ENCODE results near the gene INMT.

INMT gene

GRCh38 chr7:30805081-30805691, 53.3 kb downstream of the INMT start:
- TF ChIP-seq CTCF (IDR thresholded peaks at IDR 0.05; ENCODE audit: low read depth, low read length): no peak
- no peak for DNase-seq (ENCODE audit: low read depth in 2 of 2)
- no peak overlapping the region for H3K4me3 ChIP-seq (replicated peaks in 1 of 2; ENCODE audit: low read depth in 2 of 2, low read length in 2 of 2)

GRCh38 chr7:30805931-30806330, 54.0 kb downstream of the INMT start:
- TF ChIP-seq CTCF (IDR thresholded peaks at IDR 0.05; ENCODE audit: low read depth, low read length): no peak
- no peak overlapping the region for H3K4me3 ChIP-seq (replicated peaks in 1 of 2; ENCODE audit: low read depth in 2 of 2, low read length in 2 of 2)
- DNase-seq (ENCODE audit: low read depth in 2 of 2): no peak

Data from cardiac fibroblast (primary cell).